ENCODE results near the gene NFS1. TPM values are rescaled to one million over a fixed set of nuclear protein-coding genes. Genes with fewer than 3 reads are reported as not detected.

The NFS1 gene
- total and polyA plus RNA-seq, 2 experiments from 2014 or later = 31.5 to 35.8 TPM

DNA sequence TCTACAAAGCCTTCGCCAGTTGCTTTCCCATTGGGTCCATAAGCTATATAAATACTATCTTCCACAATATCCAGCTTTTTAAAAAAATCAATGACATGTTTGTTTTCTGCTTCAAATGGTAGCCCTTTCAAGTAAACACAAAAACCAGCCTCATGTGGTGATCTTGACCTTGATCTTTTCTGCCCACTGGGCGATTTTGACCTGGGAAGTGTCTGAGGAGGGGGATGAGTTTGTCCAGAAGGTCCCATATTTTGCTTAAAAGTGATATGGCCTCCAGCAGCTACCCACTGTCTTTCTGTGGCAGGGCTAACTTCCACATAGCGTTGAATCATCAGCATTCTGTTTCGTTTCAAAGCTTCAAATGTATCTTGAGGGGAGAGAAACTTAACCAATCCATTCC, 45.3 kb downstream of the NFS1 start:
- Histone ChIP-seq H3K27me3 (replicated peaks; ENCODE audit: insufficient read depth) (no peaks in the 10 kb centered on the region), H3K4me3 (no peak overlapping the region), H2AFZ (no peak overlapping the region), H3K9ac (no peak overlapping the region), H3F3A (ENCODE audit: insufficient read depth) (0 out of 2 replicates have a peak, but pooled peaks cover 4% of the 10 kb centered on the region), H3K27ac (no peak overlapping the region), H3K79me2 (ENCODE audit: insufficient read depth) (peaks cover 100% of the 10 kb centered on the region), H3K36me3 (ENCODE audit: low read depth) (peaks cover 36% of the 10 kb centered on the region), H3K4me2 (ENCODE audit: unreplicated experiment) (no peak overlapping the region), H3K4me1 (ENCODE audit: insufficient read depth) (peaks cover 25% of the 10 kb centered on the region), H3K9me2 (ENCODE audit: insufficient read depth) (no peaks in the 10 kb centered on the region), H3K9me3 (ENCODE audit: low read depth) (no peaks in the 10 kb centered on the region), H4K20me1 (ENCODE audit: insufficient read depth) (peaks cover 44% of the 10 kb centered on the region)
- TF ChIP-seq EZH2 (IDR thresholded peaks at IDR 0.05; ENCODE audit: insufficient read depth, poor library complexity, severe bottlenecking) (no peak), EZH2phosphoT487 (IDR thresholded peaks at IDR 0.05; ENCODE audit: insufficient read depth, low read depth) (no peak)
- in situ Hi-C loops (cut with MboI) = no loop called here
- WGBS, 2 experiments (ENCODE audit: low coverage in 1 of 2, low lambda C conversion rate in 2 of 2, missing lambda C conversion rate in 2 of 2) = 99% methylated on average over 4 of the region's 4 CpGs
- DNase-seq = no peak

DNA sequence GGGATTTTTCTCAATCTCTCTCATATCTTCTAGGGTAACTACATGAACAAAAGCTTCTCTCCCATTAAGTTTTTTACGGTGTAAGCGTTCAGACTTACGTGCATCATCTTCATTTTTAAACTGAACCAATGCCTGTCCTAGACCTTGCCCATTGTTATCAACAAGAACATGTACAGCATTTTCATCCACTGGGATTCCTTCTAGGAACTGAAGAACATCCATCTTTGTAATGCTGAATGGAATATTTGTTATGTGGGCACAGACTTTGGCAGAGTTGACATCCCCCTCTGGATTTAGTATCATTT, 45.8 kb downstream of the NFS1 start:
- WGBS, 2 experiments (ENCODE audit: low coverage in 1 of 2, low lambda C conversion rate in 2 of 2, missing lambda C conversion rate in 2 of 2) = 95 to 97% methylated on average over 3 of the region's 3 CpGs
- DNase-seq = no peak
- peaks cover 36% of the 10 kb centered on the region for H3K36me3 ChIP-seq (ENCODE audit: low read depth)

GRCh38 chr20:35652641-35653429, 46.3 kb downstream of the NFS1 start:
- Histone ChIP-seq H3K9me3 (ENCODE audit: low read depth) (no peaks in the 10 kb centered on the region), H3K27me3 (replicated peaks; ENCODE audit: insufficient read depth) (no peaks in the 10 kb centered on the region), H3K36me3 (ENCODE audit: low read depth) (peaks cover 36% of the 10 kb centered on the region), H3K4me1 (ENCODE audit: insufficient read depth) (peaks cover 29% of the 10 kb centered on the region), H2AFZ (no peak overlapping the region), H4K20me1 (ENCODE audit: insufficient read depth) (peaks cover 37% of the 10 kb centered on the region), H3K79me2 (ENCODE audit: insufficient read depth) (peaks cover 100% of the 10 kb centered on the region), H3F3A (ENCODE audit: insufficient read depth) (0 out of 2 replicates have a peak, but pooled peaks cover 10% of the 10 kb centered on the region), H3K27ac (no peak overlapping the region), H3K4me2 (ENCODE audit: unreplicated experiment) (no peak overlapping the region), H3K4me3 (no peak overlapping the region), H3K9ac (no peak overlapping the region), H3K9me2 (ENCODE audit: insufficient read depth) (no peaks in the 10 kb centered on the region)
- in situ Hi-C loops (cut with MboI) = no loop called here
- WGBS, 2 experiments (ENCODE audit: low coverage in 1 of 2, low lambda C conversion rate in 2 of 2, missing lambda C conversion rate in 2 of 2) = 97 to 100% methylated on average over 10 to 13 of the region's 13 CpGs
- no peak for DNase-seq
- TF ChIP-seq EZH2phosphoT487 (IDR thresholded peaks at IDR 0.05; ENCODE audit: insufficient read depth, low read depth) (no peak), EZH2 (IDR thresholded peaks at IDR 0.05; ENCODE audit: insufficient read depth, poor library complexity, severe bottlenecking) (no peak)

More for the DNA sequence above, 45.8 kb downstream of the NFS1 start:
- peaks cover 29% of the 10 kb centered on the region for H3K4me1 ChIP-seq (ENCODE audit: insufficient read depth)
- no peak overlapping the region for H3K4me2 ChIP-seq (ENCODE audit: unreplicated experiment)
- H3F3A ChIP-seq (ENCODE audit: insufficient read depth) = 0 out of 2 replicates have a peak, but pooled peaks cover 9% of the 10 kb centered on the region
- H3K27me3 ChIP-seq (replicated peaks; ENCODE audit: insufficient read depth) = no peaks in the 10 kb centered on the region
- no peak overlapping the region for H3K9ac ChIP-seq
- no peak overlapping the region for H3K27ac ChIP-seq
- no peak for TF ChIP-seq EZH2 (IDR thresholded peaks at IDR 0.05; ENCODE audit: insufficient read depth, poor library complexity, severe bottlenecking)
- TF ChIP-seq EZH2phosphoT487 (IDR thresholded peaks at IDR 0.05; ENCODE audit: insufficient read depth, low read depth) = no peak
- no peaks in the 10 kb centered on the region for H3K9me3 ChIP-seq (ENCODE audit: low read depth)
- no peak overlapping the region for H3K4me3 ChIP-seq
- no peak overlapping the region for H2AFZ ChIP-seq
- in situ Hi-C loops (cut with MboI) = no loop called here
- peaks cover 41% of the 10 kb centered on the region for H4K20me1 ChIP-seq (ENCODE audit: insufficient read depth)
- H3K79me2 ChIP-seq (ENCODE audit: insufficient read depth) = peaks cover 100% of the 10 kb centered on the region
- H3K9me2 ChIP-seq (ENCODE audit: insufficient read depth) = no peaks in the 10 kb centered on the region

DNA sequence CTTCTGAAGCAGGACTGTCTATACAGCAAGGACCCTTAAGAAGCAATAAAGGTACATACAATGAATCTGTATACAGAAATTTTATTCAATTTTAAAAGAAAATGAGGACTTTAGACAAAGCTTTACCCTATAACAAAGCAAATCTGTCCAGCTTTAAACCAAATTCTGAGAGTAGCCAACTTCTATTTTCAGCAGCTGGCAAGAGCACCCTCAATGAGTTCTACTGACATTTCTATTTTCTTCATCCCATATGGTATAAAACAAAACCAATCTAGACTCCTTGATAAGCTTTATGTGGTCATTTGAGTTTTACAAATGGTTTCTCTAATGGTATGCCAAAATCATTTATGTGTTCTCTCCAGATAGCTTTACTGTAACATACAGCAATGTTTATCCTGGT, 47.2 kb downstream of the NFS1 start:
- no peaks in the 10 kb centered on the region for H3K9me2 ChIP-seq (ENCODE audit: insufficient read depth)
- H3K4me3 ChIP-seq = no peak overlapping the region
- H3K36me3 ChIP-seq (ENCODE audit: low read depth) = peaks cover 35% of the 10 kb centered on the region
- peaks cover 25% of the 10 kb centered on the region for H3K4me1 ChIP-seq (ENCODE audit: insufficient read depth)
- peaks cover 33% of the 10 kb centered on the region for H4K20me1 ChIP-seq (ENCODE audit: insufficient read depth)
- no peak overlapping the region for H2AFZ ChIP-seq
- 0 out of 2 replicates have a peak, but pooled peaks cover 10% of the 10 kb centered on the region for H3F3A ChIP-seq (ENCODE audit: insufficient read depth)
- H3K79me2 ChIP-seq (ENCODE audit: insufficient read depth) = peaks cover 100% of the 10 kb centered on the region
- H3K27me3 ChIP-seq (replicated peaks; ENCODE audit: insufficient read depth) = no peaks in the 10 kb centered on the region
- no peaks in the 10 kb centered on the region for H3K9me3 ChIP-seq (ENCODE audit: low read depth)
- in situ Hi-C loops (cut with MboI) = no loop called here
- no peak for DNase-seq
- TF ChIP-seq EZH2phosphoT487 (IDR thresholded peaks at IDR 0.05; ENCODE audit: insufficient read depth, low read depth) (no peak), EZH2 (IDR thresholded peaks at IDR 0.05; ENCODE audit: insufficient read depth, poor library complexity, severe bottlenecking) (no peak)
- H3K9ac ChIP-seq = no peak overlapping the region
- H3K4me2 ChIP-seq (ENCODE audit: unreplicated experiment) = no peak overlapping the region
- H3K27ac ChIP-seq = no peak overlapping the region

Measured in GM23248 (cell line).